GM18498 (cell line): ENCODE results near the gene ICAM3.

ENCODE experiments used
- ATAC-seq: cut with Tn5 transposase; IDR thresholded peaks from one replicate; pipeline ENCODE4 v1.9.1; 2021; ENCODE audit warnings: mild to moderate bottlenecking, moderate library complexity; ENCODE audit not compliant: unreplicated experiment

Gene ICAM3

GRCh38 chr19:10321417-10321797, 18.0 kb downstream of the ICAM3 start:
- ATAC-seq: no peak

- no peak for ATAC-seq
These were observed 18.6 kb downstream of the ICAM3 start for GRCh38 chr19:10320602-10321416.

GRCh38 chr19:10318807-10319682, 20.4 kb downstream of the ICAM3 start:
- no peak for ATAC-seq

GRCh38 chr19:10317857-10318462, 21.5 kb downstream of the ICAM3 start:
- no peak for ATAC-seq

GRCh38 chr19:10317045-10317856, 22.2 kb downstream of the ICAM3 start:
- no peak for ATAC-seq

- ATAC-seq: no peak
These were observed 23.0 kb downstream of the ICAM3 start for GRCh38 chr19:10316229-10317044.

- peak; percentile 63 for ATAC-seq
These were observed 23.8 kb downstream of the ICAM3 start, which contains the start of gene FDX2 for GRCh38 chr19:10315335-10316214. TSS of gene FDX2 (minus strand) at chr19:10316015. CDS start at chr19:10315996, 19 bp downstream.

GRCh38 chr19:10309423-10309822, 30.0 kb downstream of the ICAM3 start, which contains the start of gene ZGLP1:
TSS of gene ZGLP1 (minus strand) at chr19:10309815.
- ATAC-seq: no peak

- ATAC-seq: no peak
These were observed 33.1 kb downstream of the ICAM3 start for GRCh38 chr19:10306327-10306726.

GRCh38 chr19:10305139-10305806, 34.2 kb downstream of the ICAM3 start:
- ATAC-seq: no peak

GRCh38 chr19:10299545-10300458, 39.6 kb downstream of the ICAM3 start:
- no peak for ATAC-seq

- no peak for ATAC-seq
These were observed 43.4 kb downstream of the ICAM3 start for GRCh38 chr19:10295847-10296591.

- peak; percentile 60 for ATAC-seq
These were observed 44.0 kb downstream of the ICAM3 start for GRCh38 chr19:10295305-10295846.

- no peak for ATAC-seq
These were observed 45.1 kb downstream of the ICAM3 start for GRCh38 chr19:10294368-10294697.

GRCh38 chr19:10293637-10294367, 45.6 kb downstream of the ICAM3 start:
- ATAC-seq: no peak
